ENCODE measurements around the gene BDKRB2.

- no peak for TF ChIP-seq CTCF (IDR thresholded peaks at IDR 0.05)
- TF ChIP-seq EP300 (IDR thresholded peaks at IDR 0.05): no peak
Measured at GRCh38 chr14:96281486-96281885, 76.8 kb downstream of the BDKRB2 start.

Measured in ovary (tissue), 3 donors.